COLO829 (cell line): Measurements from ENCODE around the gene USP8.
"Not testable (repeated sequence)": the region's sequence is repeated elsewhere in the genome, so short reads cannot be mapped to it uniquely, and the experiment has no call there.

ENCODE experiments used
- DNase-seq: peaks from one replicate; pipeline ENCODE4 v3.0.0; 2012; ENCODE audit warnings: low spot score

The USP8 gene

DNA sequence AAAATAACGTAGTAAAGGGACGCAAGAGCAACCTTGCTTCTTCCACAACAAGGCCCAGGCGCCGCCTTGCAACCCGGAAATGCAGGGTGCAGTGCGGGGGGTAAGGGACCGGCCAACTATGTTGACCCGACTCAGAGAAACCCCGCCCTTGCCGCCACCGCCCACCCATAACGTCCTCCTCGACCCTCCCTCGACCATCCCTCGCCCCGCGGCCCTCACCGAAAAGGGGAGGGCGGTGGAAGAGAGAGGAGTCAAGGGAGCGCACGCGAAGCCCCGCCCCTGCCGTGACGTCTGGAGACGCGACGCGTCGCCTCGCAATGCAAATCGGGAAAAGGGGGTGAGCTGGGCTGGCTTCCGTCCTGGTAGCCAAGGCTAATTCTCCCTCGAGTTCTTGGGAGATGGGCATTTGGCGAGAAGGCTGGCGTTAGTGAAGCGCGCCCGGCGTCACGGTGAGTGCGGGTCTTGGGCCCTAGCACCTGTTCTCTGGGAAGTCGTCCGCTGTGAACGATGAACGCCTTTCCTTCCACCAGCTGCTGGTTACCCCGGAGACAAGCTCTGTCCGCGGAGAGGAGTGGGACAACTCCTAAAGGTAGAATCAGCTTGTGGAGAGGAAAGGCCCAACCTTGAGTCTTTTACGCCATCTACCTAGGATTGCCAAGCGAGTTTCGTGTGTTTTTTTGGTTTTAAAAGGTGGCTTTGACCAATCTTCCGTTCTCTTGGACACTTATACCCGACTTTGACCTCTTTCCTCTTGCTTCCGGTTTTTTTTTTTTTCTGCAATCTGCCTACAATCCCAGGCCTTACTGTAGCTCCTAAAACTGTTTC, at the start of gene USP8:
USP8 (plus strand) TSS at position 340 of the 825 bp plus-strand sequence. CDS start 14,669 bp downstream, outside the sequence.
- DNase-seq = peak; percentile 83

DNA sequence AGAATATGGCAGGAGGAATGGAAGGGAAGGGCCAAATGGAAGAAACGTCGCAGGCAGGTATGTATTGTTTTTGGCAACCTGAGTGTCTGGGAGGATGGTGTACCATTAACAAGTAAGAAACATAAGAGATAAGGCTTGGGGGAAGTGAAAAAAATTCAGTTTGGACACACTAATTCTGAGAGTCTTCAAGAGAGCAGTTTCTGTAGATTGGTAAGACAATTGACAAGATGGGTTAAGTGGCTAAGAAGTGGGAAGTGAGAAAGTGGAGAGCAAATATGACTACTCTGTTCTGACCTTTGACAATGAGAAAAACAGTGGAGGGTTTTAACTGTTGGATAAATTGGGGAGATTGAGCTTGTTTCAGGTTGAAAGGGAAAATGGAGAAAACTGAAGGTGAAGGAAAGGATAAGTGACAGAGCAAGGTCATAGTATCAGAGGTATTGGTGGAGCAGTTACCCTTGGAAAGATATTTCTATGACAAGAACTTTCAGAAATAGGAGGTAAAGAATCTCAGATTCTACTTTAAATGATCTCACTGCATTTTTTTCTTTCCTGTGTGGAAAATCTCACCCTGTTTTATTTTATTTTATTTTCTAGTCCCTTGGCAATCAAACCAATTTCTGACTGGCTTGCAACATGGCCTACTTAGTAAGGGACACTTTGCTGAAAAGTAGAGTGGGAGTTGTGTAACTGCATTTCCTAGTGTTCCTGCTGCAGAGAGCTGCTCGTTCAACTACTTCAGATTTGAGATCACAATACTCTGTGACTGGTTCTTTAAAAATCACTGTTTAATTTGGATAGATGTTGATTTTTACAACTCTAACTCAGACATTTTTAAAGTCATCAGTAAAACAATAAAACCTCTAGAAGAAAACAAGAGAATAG, 46.1 kb upstream of the USP8 start:
- DNase-seq = no peak

DNA sequence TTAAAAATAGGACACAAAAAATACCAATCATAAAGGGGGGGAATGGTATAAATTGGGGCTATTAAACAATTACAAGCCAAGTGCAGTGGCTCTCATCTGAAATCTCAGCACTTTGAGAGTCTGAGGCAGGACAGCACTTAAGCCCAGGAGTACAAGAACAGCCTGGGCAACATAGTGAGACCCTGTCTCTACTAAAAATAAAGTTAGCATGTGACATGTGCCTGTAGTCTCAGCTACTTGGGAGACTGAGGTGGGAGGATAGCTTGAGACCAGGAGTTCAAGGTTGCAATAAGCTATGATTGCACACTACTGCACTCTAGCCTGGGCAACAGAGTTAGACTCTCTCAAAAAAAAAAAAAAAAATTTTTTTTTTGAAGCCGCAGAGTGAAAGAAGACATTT, 45.4 kb upstream of the USP8 start:
- no peak for DNase-seq

DNA sequence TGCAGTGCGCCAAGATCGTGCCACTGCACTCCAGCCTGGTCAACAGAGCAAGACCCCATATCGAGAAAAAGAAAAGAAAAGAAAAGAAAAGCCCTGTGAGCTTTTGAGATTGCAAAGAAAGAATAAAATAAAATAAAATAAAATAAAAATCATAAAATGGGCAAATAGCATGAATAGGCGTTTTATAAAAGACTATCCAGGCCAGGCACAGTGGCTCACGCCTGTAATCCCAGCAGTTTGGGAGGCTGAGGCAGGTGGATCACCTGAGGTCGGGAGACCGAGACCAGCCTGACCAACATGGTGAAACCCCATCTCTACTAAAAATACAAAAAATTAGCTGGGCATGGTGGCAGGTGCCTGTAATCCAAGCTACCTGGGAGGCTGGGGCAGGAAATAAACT, 44.8 kb upstream of the USP8 start:
- DNase-seq = not testable (repeated sequence)

DNA sequence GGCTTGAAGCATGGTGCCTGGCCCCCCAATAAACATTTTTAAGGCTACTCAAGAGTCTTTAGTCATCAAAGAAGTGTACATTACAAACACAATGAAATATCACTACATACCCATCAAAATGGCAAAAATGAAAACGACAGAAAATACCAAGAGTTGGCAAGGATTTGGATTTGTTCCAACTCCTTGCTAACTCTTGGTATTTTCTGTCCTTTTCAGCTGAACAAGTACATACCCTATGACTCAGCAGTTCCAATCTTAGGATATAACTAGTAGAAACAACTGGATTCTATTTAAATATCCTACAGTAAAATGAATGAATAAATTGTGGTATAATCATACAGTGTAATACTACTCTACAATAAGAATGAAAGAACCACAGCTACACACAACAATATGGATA, 44.1 kb upstream of the USP8 start:
- DNase-seq = no peak

DNA sequence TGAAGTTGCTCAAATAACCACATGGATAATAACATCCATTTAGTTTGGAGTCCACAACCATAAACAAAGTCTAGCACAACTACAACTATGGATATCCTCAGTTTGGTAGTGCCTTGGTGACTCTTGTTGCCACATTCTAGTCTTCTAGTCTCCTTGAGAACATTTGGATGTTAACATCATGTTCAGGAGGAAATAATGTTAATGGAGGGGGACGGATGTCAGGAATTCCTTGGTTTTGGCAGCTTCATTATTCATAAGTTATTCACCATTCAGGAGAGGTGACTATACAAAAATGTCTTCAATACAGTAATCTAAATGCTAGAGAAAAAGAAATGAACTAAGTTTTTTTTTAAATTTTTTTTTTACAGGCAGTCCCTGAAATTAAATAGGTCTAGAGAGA, 42.8 kb upstream of the USP8 start:
- no peak for DNase-seq

DNA sequence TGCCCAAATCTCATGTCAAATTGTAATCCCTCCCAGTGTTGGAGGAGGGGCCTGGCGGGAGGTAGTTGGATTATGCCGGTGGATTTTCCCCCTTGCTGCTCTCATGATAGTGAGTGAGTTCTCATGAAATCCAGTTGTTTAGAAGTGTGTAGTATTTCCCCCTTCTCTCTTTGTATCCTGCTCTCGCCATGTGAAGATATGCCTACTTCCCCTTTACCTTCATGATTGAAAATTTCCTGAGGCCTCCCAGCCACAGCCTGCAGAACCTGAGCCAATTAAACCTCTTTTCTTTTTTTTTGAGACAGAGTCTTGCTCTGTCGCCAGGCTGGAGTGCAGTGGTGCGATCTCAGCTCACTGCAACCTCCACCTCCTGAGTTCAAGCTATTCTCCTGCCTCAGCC, 41.8 kb upstream of the USP8 start:
- DNase-seq = not testable (repeated sequence)

DNA sequence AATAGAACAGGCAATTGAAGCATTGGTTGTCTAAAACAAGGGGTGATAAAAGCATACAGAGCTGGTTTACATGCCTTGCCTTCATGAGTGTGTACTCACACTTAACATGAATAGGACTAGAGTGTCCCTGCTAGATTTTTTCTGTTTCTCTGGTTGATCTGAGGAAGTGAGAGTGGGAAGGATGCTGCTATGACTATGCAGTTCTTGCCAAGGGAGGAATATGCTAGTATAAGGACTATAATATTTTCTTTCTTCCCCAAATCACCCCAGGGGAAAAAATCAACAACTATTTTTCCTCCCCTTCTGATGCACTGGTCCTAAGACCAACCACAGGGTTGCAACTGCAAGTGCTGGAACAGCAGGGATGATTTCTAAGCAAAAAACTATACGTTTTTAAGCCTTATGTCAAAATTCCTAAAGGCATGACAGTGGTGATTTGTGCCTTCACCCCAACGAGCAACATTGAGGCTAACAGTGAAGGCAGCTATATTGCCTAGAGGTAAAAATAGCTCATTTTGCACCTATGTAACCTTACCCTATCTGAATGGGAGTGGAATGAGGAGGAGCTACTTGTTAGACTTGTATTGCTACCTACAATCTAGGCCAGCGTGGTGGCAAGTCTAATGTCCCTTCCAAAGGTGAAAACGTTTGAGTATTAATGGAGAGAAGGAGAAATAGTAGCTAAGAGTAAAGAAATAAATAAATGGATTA, 33.5 kb upstream of the USP8 start:
- no peak for DNase-seq

DNA sequence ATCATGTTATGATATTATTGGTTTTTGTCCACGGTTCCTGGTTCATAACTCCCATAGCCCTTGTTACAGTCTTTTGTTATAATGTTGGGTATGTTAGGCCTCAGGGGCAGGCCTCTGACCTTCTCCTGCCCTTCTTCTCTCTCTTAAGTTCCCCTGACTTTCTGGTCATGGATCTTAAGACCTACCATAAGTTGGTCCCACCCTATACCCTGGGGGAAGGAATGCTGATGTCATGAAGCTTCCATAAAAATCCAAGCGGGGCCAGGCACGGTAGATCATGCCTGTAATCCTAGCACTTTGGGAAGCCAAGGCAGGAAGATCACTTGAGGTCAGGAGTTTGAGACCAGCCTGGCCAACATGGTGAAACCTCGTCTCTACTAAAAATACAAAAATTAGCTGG, 32.6 kb upstream of the USP8 start:
- not testable (repeated sequence) for DNase-seq

DNA sequence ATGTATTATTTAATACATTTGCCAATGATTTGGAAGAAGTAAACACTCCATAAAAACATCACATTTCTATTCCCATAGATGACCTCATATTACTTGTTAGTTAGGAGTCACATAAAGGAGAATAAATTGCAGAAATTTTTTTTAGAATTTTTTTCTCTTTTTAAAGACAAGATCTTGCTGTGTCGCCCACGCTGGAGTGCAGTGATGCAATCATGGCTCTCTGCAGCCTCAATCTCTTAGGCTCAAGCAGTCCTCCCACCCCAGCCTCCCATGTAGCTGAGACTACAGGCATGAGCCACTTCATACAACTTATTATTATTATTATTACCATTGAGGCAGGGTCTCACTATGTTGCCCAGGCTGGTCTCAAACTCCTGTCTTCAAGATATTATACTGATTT, 12.3 kb upstream of the USP8 start:
- no peak for DNase-seq

DNA sequence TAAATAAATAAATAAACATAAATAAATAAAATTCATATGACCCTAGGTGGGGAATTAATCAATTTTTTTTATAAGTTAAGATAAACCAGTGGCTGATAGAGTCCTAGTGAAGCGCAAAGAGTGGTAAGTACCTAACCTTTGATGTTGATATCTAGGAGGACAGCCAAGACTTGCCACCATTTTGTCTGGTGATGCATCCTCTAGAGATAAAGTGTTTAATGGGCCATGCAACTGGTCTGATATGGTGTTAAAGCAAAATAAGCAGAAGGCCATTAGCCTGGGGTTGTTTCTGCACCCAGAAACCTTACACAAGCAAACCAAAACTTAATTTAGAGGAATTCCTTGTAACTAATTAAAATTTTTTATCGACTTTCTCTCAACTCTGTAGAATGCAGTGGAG, 9.6 kb upstream of the USP8 start:
- no peak for DNase-seq

DNA sequence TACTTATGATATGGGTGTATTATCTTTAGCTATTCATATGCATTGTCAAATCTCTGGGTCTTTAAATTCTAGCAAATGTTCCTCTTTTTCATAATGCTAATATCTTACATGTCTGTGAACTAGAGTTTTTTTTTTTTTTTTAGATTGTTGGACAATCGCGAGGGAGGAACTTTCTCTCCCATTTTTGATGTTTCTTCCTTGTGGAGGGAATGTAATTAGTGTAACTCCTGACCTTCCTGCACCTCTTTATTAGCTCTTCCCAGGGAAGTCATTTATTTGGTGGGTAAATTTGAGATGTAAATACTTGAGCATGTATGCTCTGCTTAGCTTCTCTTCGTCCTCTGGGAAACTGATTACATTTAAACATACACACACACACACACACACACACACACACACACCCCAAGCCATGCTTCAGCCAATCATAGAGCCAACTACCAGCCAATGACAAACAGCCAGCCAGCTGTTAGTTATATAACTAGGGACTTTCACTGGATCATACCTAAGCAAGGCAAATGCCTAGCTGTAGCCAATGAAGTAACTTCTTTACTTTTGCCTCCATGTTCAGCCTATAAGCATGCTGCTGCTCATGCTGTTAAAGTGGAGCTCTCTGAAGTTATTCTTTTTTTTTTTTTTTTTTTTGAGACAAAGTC, 8.3 kb upstream of the USP8 start:
- DNase-seq = no peak

DNA sequence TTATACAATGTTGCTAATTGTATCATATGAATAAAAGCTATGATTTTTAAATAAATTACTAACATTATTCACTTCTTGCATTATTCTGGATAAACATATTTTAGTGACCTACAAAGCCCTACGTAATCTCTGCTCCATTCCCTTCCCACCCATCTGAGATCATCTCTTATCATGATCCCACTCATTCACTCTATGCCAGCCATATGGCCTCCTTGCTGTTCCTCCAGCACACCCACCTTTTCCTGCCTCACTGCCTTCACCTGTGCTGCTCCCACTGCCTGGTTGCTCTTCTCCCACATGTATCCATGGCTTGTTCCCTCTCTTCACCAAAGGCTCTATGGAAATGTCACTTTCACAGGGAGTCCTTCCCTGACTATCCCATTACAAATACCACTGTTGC, 7.3 kb upstream of the USP8 start:
- no peak for DNase-seq

DNA sequence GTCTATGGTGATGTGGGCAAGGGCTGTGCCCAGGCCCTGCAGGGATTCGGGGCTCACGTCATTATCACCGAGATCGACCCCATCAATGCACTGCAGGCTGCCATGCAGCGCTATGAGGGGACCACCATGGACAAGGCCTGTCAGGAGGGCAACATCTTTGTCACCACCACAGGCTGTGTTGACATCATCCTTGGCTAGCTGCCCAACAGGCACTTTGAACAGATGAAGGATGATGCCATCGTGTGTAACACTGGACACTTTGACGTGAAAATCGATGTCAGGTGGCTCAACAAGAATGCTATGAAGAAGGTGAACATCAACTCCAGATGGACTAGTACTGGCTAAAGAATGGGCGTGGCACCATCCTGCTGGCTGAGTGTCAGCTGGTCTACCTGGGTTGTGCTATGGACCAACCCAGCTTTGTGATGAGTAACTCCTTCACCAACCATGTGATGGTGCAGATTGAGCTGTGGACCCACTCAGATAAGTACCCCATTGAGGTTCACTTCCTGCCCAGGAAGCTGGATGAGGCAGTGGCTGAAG, 6.1 kb upstream of the USP8 start:
- DNase-seq = no peak

DNA sequence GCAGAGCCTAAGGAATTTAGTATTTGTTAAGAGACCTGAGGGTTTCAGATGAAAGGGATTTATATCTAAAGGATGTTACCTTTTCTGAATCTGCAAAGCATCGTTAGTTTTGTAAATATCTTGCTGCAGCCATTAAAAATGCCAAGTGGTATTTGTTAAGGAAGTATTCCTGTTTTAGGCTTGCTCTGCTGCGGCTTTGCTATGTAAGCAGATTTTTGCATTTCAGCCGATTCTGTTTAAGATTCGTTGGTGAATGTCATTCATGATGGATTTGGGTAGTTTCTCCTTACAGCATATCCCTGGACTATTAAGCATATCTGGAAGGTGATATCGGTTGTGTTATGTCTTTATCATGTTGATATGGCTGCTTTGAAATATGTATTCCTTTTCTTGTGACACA, 1.0 kb downstream of the USP8 start:
- no peak for DNase-seq

DNA sequence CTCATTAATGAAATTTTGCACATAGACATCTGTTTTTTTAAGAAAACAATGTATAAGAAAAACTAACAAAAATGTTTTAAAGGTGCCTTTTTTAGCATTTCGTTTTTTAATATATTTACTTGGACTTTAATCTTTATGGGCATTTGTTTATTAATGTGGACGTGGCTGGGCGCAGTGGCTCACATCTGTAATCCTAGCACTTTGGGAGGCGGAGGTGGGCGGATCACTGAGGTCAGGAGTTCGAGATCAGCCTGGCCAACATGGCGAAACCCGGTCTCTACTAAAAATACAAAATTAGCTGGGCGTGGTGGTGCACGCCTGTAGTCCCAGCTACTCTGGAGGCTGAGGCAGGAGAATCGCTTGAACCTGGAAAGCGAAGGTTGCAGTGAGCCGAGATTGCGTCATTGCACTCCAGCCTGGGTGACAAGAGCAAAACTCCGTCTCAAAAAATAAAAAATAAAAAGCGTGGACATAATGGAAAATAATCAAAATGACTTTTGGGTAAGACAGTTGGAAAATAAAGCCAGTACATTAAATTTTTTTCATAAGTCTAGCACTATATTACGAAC, 1.6 kb downstream of the USP8 start:
- not testable (repeated sequence) for DNase-seq

DNA sequence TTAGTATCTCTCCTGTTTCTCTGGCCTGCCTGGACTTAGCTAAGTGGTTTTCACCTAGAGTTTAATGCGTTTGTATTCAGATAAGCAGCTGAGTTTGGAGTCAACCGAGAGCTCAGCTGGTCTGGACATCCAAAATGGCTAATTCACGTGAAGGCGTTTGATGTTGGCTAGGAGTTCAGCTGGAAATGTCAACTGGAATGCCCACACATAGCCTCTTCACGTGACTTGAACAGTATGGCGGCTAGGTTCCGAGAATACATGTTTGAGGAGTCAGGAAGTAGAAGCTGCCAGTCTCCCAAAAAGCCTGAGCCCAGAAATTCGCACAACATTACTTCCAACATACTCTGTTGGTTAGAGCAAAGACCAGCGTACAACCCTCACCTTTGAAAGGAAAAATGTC, 2.2 kb downstream of the USP8 start:
- DNase-seq = no peak

DNA sequence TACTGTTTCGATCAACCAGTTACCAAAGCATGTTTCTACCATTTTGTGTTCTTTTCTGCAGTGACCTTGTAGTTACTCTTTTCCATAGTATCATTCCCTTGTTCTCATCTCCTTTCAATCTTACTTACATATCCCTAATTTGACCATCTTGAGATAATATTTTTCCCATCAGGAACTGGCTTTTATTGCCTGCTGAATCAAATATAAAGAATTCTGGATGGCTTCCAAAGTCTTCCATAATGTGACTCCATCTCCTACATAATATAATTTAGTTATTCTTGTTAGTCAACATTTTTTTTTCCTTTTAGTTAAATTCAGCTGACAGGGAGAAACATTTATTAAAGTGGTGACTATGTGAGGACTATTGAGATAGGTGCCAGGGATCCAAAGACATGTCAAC, 7.0 kb downstream of the USP8 start:
- DNase-seq = no peak

DNA sequence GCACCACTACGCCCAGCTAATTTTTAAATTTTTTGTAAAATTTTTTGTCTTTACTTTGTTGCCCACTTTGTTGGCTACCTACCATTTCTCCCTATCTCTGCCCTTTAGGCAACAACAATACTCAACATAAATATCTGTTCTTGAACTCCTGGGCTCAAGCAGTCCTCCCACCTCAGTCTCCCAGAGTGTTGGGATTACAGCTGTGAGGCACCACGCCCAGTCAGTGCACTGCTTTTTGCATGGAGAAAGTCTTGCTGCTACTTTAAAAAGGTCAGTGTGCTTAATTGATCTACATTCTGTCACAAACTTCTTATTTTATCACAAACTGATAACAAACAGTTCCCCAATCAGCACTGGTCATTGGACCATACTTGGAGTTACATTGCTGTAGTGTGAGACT, 8.0 kb downstream of the USP8 start:
- DNase-seq = no peak

DNA sequence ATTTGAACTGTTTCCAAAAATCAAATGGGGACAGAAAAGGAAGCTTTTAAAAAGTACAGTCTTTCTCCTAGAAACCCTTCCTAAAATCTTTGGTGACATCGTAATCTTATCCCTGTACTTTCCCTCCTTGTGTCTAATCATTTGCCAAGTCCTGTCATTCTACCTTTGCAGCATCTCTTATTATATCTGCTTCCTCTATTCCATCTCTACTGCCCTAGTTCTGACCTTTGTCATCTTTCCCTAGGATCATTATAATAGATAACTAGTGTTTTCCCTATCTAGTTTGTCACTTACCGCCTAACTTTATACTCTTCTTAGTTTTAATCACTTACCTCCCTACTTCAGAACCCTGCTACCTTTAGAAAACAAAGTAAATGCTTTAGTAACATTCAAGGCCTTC, 11.6 kb downstream of the USP8 start:
- DNase-seq = no peak

DNA sequence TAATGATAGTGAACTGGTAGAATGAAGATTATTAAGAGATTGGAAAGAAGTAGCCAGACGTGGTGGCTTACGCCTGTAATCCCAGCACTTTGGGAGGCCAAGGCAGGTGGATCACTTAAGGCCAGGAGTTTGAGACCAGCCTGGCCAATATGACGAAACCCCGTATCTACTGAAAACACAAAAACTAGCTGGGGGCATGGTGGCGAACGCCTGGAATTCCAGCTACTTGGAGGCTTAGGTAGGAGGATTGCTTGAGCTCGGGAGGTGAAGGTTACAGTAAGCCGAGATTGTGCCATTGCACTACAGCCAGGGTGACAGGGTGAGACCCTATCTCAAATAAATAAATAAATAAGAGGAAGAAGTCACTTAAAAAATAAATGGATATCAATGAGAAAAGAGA, 14.0 kb downstream of the USP8 start:
- DNase-seq = no peak
